OCI-LY1 (cell line): ENCODE data around the gene PNMA8C.

Experiments
- H2AFZ ChIP-seq: fragments of 200-600 bp; sonication (generic), shearing (Covaris generic); 2 replicates; pipeline ENCODE4 v1.6.0; 2014; ENCODE audit warnings: antibody characterized with exemption, mild to moderate bottlenecking, low read length
- H3F3A ChIP-seq: fragments of 200-600 bp; sonication (generic), shearing (Covaris generic); 2 replicates; pipeline ENCODE4 v1.6.0; 2014; ENCODE audit warnings: mild to moderate bottlenecking, antibody characterized with exemption, low read length, moderate library complexity; ENCODE audit not compliant: insufficient read depth
- H3K27ac ChIP-seq: fragments of 200-600 bp; sonication (generic); 2 replicates; pipeline ENCODE4 v1.5.1; 2014; ENCODE audit warnings: low read length, mixed run types, mild to moderate bottlenecking, low read depth; ENCODE audit not compliant: poor library complexity, severe bottlenecking
- H3K27me3 ChIP-seq: fragments of 200-600 bp; sonication (generic); 2 replicates; pipeline ENCODE4 v1.6.0; 2014; ENCODE audit warnings: antibody characterized with exemption, mild to moderate bottlenecking, low read length, moderate library complexity; ENCODE audit not compliant: insufficient read depth
- H3K36me3 ChIP-seq: fragments of 200-600 bp; sonication (generic); 2 replicates; pipeline ENCODE4 v1.6.1; 2014; ENCODE audit warnings: mild to moderate bottlenecking, antibody characterized with exemption, low read length, moderate library complexity, mixed read lengths; ENCODE audit not compliant: insufficient read depth
- H3K4me1 ChIP-seq: fragments of 200-600 bp; sonication (generic); 2 replicates; pipeline ENCODE4 v1.5.1; 2014; ENCODE audit warnings: mild to moderate bottlenecking, low read length, moderate library complexity; ENCODE audit not compliant: insufficient read depth, severe bottlenecking
- H3K4me2 ChIP-seq: fragments of 200-600 bp; sonication (generic), shearing (Covaris generic); 2 replicates; pipeline ENCODE4 v1.6.1; 2014; ENCODE audit warnings: low read length
- H3K4me3 ChIP-seq: fragments of 200-600 bp; sonication (generic); 2 replicates; pipeline ENCODE4 v1.5.1; 2014; ENCODE audit warnings: low read length, low read depth, mild to moderate bottlenecking, mixed read lengths; ENCODE audit not compliant: poor library complexity, severe bottlenecking
- H3K79me2 ChIP-seq: fragments of 200-600 bp; shearing (Covaris generic); 2 replicates; pipeline ENCODE4 v1.6.1; 2016; ENCODE audit warnings: mixed run types, low read length, mixed read lengths; ENCODE audit not compliant: insufficient read depth
- H3K9ac ChIP-seq: fragments of 200-600 bp; sonication (generic), shearing (Covaris generic); 2 replicates; pipeline ENCODE4 v1.6.1; 2014; ENCODE audit warnings: mild to moderate bottlenecking, low read length, mixed read lengths
- H3K9me2 ChIP-seq: fragments of 200-600 bp; sonication (generic), shearing (Covaris generic); 2 replicates; pipeline ENCODE4 v1.6.1; 2014; ENCODE audit warnings: low read depth, mild to moderate bottlenecking, low read length, mixed read lengths
- H3K9me3 ChIP-seq: fragments of 200-600 bp; shearing (Covaris generic); 2 replicates; pipeline ENCODE4 v1.6.1; 2014; ENCODE audit warnings: low read length, mixed read lengths
- H4K20me1 ChIP-seq: fragments of 200-600 bp; sonication (generic), shearing (Covaris generic); 2 replicates; pipeline ENCODE4 v1.6.0; 2016; ENCODE audit warnings: mild to moderate bottlenecking, low read length; ENCODE audit not compliant: insufficient read depth
- EZH2 ChIP-seq: fragments of 200-600 bp; sonication (generic), shearing (Covaris generic); IDR thresholded peaks from 2 replicates; pipeline ENCODE4 v1.8.0; 2017; ENCODE audit warnings: borderline replicate concordance, mixed run types, mild to moderate bottlenecking, antibody characterized with exemption, low read length, moderate library complexity, mixed read lengths
- TF ChIP-seq, protein P1 (sequence below): fragments of 200-600 bp; sonication (generic), shearing (Covaris generic); IDR thresholded peaks from 2 replicates; pipeline ENCODE4 v1.5.1; 2017; ENCODE audit warnings: mild to moderate bottlenecking, antibody characterized with exemption, low read length, moderate library complexity, mixed read lengths

Gene PNMA8C

DNA sequence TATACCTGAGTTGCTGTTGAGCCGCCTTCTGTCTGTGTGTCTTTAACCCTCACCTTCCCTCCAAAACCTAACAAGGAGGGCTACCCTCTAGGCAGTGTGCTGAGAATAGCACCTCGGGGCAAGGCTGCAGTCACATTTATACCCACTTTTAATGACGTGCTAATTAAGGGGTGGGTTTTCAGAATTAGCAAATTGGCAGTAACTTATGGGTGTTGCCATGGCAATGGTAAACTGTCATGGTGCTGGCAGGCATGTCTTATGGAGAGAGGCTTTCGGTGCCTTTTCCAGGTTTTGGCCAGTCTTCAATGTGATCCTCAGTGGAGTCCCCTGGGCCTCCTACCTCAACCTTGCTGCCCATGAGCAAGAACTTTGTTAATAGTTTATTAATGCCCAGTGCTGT lies 43.9 kb upstream of the PNMA8C start:
- H3K9me3 ChIP-seq, result no peaks in the 10 kb centered on the region
- no peaks in the 10 kb centered on the region for H3K9me2 ChIP-seq
- no peak overlapping the region for H2AFZ ChIP-seq
- H3K27me3 ChIP-seq, result peaks cover 15% of the 10 kb centered on the region; the same call in 1 of the 2 replicates
- no peak overlapping the region for H3K9ac ChIP-seq
- H3K4me1 ChIP-seq, result no peaks in the 10 kb centered on the region
- no peak overlapping the region for H3K4me3 ChIP-seq
- TF ChIP-seq, protein P1, sequence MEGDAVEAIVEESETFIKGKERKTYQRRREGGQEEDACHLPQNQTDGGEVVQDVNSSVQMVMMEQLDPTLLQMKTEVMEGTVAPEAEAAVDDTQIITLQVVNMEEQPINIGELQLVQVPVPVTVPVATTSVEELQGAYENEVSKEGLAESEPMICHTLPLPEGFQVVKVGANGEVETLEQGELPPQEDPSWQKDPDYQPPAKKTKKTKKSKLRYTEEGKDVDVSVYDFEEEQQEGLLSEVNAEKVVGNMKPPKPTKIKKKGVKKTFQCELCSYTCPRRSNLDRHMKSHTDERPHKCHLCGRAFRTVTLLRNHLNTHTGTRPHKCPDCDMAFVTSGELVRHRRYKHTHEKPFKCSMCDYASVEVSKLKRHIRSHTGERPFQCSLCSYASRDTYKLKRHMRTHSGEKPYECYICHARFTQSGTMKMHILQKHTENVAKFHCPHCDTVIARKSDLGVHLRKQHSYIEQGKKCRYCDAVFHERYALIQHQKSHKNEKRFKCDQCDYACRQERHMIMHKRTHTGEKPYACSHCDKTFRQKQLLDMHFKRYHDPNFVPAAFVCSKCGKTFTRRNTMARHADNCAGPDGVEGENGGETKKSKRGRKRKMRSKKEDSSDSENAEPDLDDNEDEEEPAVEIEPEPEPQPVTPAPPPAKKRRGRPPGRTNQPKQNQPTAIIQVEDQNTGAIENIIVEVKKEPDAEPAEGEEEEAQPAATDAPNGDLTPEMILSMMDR, result no peak
- TF ChIP-seq EZH2, result no peak
- no peaks in the 10 kb centered on the region for H3K36me3 ChIP-seq
- no peaks in the 10 kb centered on the region for H3F3A ChIP-seq
- H4K20me1 ChIP-seq, result no peaks in the 10 kb centered on the region
- H3K4me2 ChIP-seq, result no peak overlapping the region
- H3K27ac ChIP-seq, result no peak overlapping the region
- H3K79me2 ChIP-seq, result no peaks in the 10 kb centered on the region

DNA sequence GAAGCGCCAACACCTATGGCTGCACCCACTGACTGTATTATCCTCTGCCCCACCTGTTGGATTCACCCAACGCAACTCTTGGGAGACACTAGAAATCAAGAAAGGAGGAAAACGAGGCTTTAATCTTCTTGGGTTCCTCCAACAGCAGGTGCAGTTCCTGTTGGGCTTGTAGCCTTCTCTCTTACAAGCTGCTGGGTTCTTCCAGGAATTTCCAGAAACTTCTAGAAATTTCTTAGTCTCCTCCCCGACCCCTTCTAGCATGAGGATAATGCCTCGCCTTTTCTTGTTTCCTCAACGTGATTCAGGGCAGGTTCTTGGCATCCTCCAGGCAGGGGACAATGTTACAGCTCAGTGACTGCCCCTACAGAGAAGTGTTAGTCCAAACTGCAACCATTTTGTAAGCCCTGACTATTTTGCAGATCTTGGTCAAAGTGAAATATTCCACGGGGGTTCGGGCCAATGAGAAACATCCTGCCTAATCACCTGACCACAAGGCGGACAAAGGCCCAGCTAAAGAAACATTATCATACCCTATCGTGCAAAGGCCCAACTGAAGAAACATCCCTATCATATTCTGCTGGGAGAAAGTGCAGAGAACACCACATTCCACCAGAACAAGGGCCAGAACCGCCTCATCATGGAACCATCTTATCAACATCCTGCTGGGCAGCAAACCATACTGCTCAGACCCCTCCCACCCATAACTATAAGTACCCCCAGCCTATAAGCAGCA lies 43.2 kb upstream of the PNMA8C start:
- no peaks in the 10 kb centered on the region for H3K36me3 ChIP-seq
- no peak overlapping the region for H3K9ac ChIP-seq
- H3F3A ChIP-seq, result no peaks in the 10 kb centered on the region
- no peaks in the 10 kb centered on the region for H4K20me1 ChIP-seq
- no peak overlapping the region for H2AFZ ChIP-seq
- no peak overlapping the region for H3K27ac ChIP-seq
- H3K9me2 ChIP-seq, result no peaks in the 10 kb centered on the region
- H3K79me2 ChIP-seq, result no peaks in the 10 kb centered on the region
- peaks cover 21% of the 10 kb centered on the region; the same call in 1 of the 2 replicates for H3K27me3 ChIP-seq
- no peak overlapping the region for H3K4me3 ChIP-seq
- no peaks in the 10 kb centered on the region for H3K4me1 ChIP-seq
- no peaks in the 10 kb centered on the region for H3K9me3 ChIP-seq
- H3K4me2 ChIP-seq, result no peak overlapping the region
- TF ChIP-seq, protein P1, result no peak
- TF ChIP-seq EZH2, result no peak

DNA sequence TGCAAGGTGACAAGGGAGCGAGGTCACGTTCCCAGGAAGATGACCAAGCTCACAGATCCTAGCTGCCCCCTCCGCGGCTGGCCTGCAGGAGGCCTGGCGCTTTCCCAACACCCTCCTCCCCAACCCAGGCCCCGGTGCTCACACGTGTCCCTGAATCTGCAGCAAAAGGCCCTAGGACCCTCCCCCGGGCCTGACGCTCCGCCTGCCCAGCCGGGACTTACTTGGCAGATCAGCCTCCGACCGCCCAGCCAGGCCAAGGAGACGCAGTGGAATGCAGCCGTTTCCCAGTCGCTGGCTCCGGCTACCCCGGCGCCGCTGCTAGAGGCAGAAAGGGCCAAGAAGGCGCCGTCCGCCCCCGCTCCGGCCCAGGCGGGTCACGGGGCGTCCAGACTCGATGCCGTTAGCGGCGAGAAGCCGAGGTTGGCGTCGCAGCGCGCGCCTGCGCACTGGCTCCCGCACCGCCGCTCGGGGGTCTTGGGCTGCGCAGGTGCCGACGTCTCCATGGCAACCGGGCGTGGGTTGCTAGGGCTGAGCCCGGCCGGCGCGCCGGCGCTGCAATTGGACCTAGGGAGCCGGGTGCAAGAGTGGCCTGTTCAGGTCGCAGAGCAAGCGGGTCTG lies 42.5 kb upstream of the PNMA8C start, which contains the start of gene PNMA8A:
Gene PNMA8A (minus strand): TSS at position 448 of the 618 bp plus-strand sequence. CDS start 528 bp downstream, outside the sequence.
- no peak within 1 kb of the TSS for H2AFZ ChIP-seq

More for the DNA sequence above, 42.5 kb upstream of the PNMA8C start, which contains the start of gene PNMA8A:
- Histone ChIP-seq H3K9me2 (no peaks in the 10 kb centered on the region), H3K4me3 (no peak within 1 kb of the TSS), H4K20me1 (no peaks in the 10 kb centered on the region), H3K4me1 (no peaks in the 10 kb centered on the region), H3K4me2 (no peak within 1 kb of the TSS), H3F3A (no peaks in the 10 kb centered on the region), H3K9ac (no peak within 1 kb of the TSS), H3K9me3 (no peaks in the 10 kb centered on the region), H3K27ac (no peak within 1 kb of the TSS), H3K79me2 (no peaks in the 10 kb centered on the region), H3K27me3 (peaks cover 21% of the 10 kb centered on the region; the same call in 1 of the 2 replicates), H3K36me3 (no peaks in the 10 kb centered on the region)
- TF ChIP-seq, protein P1, result no peak
- no peak for TF ChIP-seq EZH2
